Fibroblast of peridontal ligament (primary cell): ENCODE results near the gene TRIM62.

Experiments
- DNase-seq: peaks from one replicate; pipeline ENCODE4 v3.0.0-alpha.2; 2010; ENCODE audit errors: extremely low read depth

TRIM62 gene

GRCh38 chr1:33181921-33182341 lies at the start of gene TRIM62:
TSS of gene TRIM62 (minus strand) at chr1:33182043. CDS start at chr1:33181432, 611 bp downstream.
- DNase-seq = peak; percentile 77

- DNase-seq = no peak
These were observed 49.3 kb upstream of the TRIM62 start for GRCh38 chr1:33231166-33231565.

GRCh38 chr1:33228935-33229487 lies 47.2 kb upstream of the TRIM62 start:
- peak; percentile 96 for DNase-seq

GRCh38 chr1:33225586-33225985 lies 43.7 kb upstream of the TRIM62 start:
- DNase-seq = no peak

GRCh38 chr1:33224166-33224707 lies 42.4 kb upstream of the TRIM62 start:
- DNase-seq = no peak

- no peak for DNase-seq
These were observed 40.5 kb upstream of the TRIM62 start for GRCh38 chr1:33222381-33222780.

DNA sequence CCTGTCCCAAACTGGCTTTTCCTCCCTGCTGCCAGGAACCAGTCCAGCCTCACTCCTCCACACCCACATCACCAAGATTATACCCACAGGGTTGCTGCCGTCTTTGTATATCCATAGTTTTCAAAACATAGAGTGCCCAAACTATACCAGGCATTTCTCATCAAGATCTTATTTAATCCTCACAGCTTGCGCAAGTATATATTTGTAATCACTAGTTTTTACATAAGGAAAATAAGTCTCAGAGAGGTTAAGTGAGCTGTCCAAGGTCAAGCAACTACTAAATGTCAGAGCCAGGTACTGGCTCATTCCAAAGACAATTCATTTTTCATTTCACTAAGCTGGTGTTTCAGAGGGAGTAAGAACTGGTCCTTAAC lies 39.5 kb upstream of the TRIM62 start:
- no peak for DNase-seq

DNA sequence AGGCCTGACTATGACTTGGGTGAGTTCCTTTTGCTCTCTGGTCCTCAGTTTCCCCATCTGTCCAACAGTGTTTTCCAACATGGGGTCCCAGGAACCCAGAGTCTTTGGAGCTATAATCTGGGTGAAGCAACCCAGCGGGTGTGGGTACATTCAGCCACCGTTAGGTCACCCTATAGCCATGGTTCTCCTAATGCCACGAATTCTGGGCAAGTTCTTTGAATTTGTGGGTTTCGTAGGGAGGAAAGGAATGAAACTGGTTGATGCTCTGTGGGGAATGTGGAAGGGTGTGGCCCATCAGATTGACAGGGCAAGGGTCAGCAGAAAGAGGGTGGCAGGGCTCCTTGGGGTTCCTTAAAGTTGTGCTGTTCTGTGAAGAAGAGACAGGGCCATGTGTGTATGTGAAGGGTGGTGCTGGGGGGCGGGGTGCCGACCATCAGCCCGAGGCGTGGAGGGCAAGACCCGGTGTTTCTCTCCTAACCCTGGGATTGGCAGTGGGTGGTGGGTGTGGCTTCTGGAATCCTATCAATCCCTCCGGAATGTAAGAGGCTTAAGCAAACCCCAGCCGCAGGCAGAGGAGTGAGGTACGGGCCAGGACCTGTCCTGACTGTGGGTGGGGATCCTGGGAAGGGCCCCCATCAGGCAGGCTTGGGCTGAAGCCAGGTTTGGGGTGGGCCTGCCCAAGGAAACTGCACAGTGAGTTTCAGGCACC lies 39.0 kb upstream of the TRIM62 start:
- no peak for DNase-seq

DNA sequence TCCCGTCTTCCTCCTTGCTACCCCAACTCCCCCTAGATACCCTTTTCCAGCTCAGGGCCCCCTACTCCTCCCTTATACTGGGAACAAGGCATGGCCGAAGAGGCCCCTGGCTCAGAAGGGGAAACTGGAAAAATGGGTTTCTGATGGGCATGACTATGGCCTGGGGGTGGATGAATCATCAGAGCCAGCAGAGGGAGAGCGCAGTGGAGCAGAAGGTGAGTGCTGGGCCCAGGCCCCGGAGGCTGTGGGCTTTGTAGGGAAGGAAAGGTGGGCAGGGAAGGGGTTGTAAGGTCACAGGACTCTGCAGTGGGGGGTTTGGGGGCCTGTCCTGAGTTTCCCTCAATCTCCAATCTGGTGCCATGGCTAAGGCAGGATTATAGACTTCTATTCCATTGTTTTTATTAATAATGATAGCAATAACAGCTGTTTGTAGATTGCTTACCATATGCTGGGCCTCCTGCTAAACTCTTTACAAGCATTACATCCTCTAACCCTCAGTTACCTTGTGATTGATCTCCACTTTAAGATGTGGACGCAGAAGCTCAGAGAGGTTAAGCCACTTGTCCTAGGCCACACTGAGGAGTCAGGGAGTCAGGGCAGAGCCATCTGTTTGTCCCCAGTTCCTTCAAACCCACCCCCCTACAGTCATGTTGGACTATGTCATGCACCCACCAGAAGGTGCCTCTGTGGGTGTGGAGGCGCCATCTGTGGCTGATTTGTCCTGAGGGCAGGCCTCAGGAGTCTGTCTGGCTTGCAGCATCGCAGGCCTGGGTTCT lies 38.2 kb upstream of the TRIM62 start:
- DNase-seq = no peak

DNA sequence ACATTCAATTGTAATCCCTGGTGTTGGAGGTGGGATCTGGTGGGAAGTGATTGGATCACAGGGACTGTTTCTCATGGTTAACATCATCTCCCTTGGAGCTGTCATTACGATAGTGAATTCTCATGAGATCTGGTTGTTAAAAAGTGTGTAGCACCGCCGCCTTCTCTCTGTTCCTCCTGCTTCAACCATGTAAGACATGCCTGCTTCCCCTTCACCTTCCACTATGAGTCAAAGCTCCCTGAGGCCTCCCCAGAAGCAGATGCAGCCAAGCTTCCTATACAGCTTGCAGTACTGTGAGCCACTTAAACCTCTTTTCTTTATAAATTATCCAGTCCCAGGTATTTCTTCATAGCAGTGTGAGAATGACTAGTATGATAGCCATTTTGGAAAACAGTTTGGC lies 30.1 kb upstream of the TRIM62 start:
- no peak for DNase-seq

GRCh38 chr1:33206340-33206739 lies 24.5 kb upstream of the TRIM62 start:
- DNase-seq = no peak

GRCh38 chr1:33195556-33195955 lies 13.7 kb upstream of the TRIM62 start:
- no peak for DNase-seq

DNA sequence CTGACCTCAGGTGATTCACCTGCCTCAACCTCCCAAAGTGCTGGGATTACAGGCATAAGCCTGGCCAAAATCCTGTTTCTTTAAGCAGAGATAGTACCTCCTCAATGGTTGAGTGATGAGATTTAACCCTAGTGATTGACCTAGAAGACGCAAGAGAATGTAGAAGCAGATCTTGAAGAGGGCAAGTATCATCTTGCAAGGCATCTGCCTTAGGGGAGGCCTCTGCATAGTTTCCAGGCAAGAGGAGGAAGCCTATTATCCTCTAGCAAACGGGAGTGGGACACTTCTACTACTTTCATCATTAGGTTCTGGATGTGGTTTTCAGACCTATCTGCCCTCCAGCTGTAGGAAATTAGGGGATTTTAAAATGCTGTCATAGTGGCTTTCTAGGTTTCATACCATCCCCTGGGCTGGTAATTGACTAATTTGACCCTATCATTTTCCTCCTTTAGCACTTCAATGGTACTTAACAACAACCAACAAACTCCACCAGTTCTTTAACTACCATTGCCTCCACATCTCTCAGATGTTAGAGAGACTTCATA lies 10.0 kb upstream of the TRIM62 start:
- no peak for DNase-seq

DNA sequence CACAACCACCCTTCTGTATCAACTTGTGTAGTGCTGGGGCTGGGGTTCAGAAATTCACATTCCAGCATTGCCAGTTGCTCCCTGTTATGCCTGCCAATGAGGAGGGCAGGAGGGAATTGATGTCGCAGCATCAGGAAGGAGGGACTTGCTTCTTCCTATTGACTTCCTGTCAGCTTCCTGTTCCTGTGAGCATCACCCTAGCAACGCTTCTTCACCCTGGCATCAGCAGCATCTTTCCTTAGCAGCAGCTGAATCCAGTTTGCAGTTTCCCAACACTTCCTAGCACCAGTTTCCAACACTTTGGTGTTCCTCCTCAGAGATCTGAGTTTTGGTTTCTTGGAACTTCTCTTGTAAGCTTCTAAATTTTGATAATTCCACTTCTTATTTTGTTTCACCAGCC lies 8.9 kb upstream of the TRIM62 start:
- DNase-seq = no peak

DNA sequence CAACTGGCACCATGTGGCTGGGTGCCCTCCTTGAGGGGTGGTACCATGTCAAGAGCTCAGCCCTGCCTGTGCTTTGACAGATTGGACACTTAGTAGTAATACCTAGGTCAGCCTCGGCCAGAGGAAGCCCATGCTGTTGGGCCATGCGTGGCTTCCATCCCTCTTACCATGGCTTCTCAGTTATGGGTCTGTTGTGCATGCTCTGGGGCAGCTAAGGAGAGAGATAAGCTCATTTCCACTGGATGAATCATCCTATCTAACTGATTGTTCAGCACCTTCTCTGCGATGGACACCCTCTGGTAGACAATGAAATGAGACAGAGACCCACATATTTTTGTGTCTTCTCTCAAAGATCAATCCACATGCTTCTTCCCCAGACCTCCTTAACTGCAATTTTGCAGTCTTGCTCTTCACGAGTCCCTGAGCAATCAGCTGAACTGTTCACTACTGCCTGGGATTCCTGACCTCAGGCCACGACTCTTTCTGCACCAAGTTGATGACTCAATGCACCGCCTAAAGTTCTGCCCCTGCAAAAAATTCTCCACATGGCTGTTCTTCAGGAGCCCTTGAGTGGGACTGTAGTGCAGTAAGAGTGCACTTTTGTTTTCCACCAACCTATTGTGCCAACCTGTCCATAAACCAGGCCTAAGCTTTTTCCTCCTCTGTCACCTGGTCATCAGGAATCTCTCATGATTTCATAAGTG lies 6.9 kb upstream of the TRIM62 start:
- DNase-seq = peak; percentile 32

DNA sequence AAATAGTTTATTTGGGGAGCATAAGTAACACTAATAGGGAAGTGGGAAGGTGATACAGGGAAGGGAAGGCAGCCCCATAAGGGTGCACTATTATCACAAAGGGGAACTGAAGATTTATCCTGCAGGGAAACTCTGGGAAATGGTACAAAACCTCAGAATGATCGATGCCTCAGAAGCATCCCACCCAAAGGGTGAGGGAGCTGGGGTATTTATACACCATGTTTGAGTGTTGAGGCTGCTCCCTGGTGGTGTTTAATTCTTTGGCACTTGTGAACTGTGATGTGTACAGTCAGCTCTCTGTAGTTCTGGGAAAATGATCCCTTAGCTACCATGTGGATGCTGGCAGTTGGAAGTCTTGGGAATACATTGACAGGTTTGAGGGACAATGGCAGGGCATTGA lies 5.1 kb upstream of the TRIM62 start:
- no peak for DNase-seq

GRCh38 chr1:33185541-33185940 lies 3.7 kb upstream of the TRIM62 start:
- no peak for DNase-seq

DNA sequence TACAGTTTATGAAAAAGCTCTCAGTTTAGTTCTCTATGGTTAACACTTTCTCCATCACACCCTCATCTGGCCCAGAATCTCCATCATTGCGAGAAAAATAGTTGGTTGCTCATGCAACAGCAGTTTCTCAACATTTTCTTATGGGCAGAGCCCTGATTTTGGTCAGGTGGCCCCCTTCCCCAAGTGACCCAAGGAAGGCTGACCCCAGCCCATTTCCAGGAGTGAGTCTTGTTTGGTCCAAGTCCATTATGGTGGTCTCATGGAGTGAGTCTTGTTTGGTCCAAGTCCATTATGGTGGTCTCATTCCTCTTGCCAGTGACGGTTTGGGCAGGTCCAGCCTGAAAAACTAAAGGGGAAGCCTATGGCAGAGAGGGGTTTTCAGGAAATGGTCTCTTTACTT lies 1.5 kb upstream of the TRIM62 start:
- DNase-seq = no peak

- no peak for DNase-seq
These were observed 1.1 kb upstream of the TRIM62 start for GRCh38 chr1:33182896-33183295.

DNA sequence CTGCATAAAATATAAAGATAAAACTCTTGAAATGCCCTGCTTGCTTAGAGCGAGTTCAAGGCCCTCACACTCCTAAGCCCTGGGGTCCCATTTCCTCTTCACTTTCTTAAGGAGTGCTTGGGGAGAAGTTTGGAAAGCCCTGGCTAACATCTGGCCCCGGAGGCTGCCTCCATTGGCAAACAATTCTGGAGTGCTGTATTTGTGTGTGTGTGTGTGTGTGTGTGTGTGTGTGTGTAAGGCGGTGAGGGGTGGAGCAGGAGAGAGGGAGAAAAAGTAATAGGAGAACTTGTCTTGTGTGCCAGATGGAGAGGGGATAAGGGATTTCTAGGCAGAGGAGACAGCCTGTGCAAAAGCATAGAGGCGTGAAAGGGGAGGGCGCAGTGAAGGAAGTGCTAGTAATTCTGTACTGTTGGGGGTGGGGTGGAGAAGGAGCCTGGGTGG lies 578 bp upstream of the TRIM62 start:
- DNase-seq = peak; percentile 68
